ENCODE data around the gene PSMA4.
"Not testable (repeated sequence)": the region's sequence is repeated elsewhere in the genome, so short reads cannot be mapped to it uniquely, and the experiment has no call there.

PSMA4 gene

DNA sequence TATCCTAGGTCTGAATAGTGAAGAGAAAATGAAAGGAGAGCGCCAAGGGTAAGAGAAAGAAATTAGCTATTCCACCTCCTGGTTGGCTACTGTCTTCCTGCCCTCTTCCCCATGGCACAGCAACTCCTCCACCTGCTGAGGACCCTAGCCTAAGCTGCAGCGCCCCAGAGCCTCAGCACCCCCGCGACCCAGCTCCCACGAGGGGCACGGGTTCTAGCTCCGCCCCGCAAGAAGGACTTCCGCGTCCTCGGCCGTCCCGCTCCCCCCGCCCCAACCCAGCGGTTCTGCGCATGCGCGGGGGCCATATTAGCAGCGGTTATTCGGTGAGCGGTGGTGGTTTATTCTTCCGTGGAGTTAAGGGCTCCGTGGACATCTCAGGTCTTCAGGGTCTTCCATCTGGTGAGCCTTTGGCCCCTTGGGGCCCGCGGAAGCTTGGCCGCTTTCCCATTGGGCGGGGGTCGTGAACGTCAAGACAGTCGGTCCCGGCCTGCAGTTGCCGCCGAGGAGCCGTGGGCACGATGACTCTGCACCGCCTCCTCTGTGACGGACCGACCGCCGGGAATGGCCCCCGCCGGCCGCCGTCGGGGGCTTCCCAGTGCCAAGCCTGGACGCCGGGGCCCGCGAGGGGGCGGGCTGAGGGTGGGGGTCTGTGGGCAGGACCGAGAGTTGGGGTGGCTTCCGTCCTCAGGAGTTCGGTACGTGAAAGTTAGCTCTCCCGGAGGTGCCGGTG lies at the start of gene PSMA4:
PSMA4 (plus strand) TSS at position 304 of the 730 bp plus-strand sequence. CDS start 1,484 bp downstream, outside the sequence.
- DNase-seq (ENCODE audit: low read depth, low spot score) = peak; percentile 94

- DNase-seq (ENCODE audit: low read depth, low spot score) = no peak
Observed at GRCh38 chr15:78492872-78493271, 47.4 kb upstream of the PSMA4 start.

DNA sequence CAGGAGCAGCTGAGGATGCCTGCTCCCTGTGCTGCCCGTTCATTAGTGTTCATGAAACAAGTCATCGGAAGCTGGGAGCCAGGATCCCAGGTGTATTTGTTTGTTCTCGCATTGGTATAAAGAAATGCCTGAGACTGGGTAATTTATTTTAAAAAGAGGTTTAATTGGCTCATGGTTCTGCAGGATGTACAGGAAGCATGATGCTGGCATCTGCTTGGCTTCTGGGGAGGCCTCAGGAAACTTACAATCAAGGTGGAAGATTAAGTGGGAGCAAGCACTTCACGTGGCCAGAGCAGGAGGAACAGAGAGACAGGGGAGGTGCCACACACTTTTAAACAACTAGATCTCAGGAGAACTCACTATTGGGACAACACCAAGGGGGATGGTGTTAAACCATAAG lies 38.4 kb upstream of the PSMA4 start:
- DNase-seq (ENCODE audit: low read depth, low spot score) = no peak

DNA sequence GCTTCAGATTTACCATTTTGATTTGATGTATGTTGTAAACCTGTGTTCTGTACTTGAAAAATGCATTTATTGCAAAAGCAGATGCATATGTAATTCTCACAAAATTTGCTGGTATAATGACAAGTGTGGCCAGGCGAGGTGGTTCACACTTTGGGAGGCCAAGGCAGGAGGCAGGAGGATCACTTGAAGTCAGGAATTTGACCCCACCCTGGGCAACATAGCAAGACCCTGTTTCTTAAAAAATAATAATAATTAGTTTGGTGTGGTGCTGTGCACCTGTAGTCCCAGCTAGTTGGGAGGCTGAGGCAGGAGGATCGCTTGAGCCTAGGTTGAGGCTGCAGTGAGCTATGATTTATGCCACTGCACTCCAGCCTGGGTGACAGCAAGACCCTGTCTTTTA lies 37.6 kb upstream of the PSMA4 start:
- no peak for DNase-seq (ENCODE audit: low read depth, low spot score)

- DNase-seq (ENCODE audit: low read depth, low spot score) = peak; percentile 99
Observed at GRCh38 chr15:78506971-78507830, 33.0 kb upstream of the PSMA4 start, which contains the start of gene HYKK. HYKK (plus strand) TSS chr15:78507577; CDS start chr15:78513089, 5,512 bp downstream.

DNA sequence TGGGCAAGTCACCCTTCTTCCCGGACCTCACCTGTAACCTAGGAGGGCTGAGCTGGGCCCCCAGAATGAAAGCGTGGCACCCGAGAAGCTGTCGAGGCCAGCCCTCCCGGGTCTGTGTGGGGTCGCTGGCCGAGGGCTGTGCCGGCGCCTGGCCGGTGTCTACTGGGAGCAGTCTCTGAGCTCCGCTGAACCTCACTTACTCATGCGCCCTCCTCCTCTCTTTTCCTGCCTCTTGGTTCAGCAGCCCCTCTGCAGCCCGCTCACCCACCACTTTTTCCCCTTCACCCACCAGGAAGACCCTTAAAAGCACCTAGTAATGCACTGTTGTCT lies 32.4 kb upstream of the PSMA4 start:
- DNase-seq (ENCODE audit: low read depth, low spot score) = no peak

DNA sequence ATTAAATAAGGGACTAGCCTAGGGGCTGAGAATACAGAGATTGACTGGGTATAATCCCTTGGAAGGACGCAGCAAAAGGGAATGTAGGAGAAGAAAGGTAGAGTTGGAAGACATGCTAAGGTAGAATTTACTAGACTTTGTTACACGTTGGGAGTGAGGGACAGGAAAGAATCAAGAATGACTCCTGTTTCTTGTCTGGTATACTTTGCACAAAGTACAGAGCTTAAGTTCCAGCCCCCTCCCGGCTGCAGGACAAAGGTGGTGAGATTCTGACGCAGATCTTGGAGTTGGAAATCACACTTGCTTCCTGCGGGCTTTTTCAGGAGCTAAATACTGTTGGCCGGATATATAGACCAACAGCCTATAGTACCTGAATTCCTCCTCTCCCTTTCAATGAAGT lies 32.0 kb upstream of the PSMA4 start:
- no peak for DNase-seq (ENCODE audit: low read depth, low spot score)

DNA sequence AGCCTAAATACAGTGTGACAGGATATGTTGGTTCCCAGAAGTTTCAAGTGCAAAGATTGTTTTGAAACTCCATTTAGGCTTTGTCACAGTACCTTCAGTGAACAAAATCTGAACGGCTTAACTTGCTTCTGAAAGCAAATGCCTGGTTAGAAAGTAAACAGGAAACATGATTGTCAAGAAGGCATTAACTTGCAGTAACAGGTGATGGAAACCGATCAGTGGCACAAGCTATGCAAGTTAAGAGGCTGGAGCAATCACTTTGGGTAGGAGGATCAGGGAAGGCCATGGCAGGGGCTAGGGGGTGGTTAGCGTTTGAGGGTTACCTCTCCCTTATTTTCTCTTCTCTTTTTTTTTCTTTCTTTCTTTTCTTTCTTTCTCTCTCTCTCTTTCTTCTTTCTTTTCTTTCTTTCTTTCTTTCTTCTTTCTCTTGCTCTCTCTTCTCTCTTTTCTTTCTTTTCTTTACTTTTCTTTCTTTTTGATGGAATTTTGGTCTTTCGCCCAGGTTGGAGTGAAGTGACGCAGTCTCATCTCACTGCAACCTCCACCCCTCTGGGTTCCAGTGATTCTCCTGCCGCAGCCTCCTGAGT lies 30.4 kb upstream of the PSMA4 start:
- DNase-seq (ENCODE audit: low read depth, low spot score) = no peak

DNA sequence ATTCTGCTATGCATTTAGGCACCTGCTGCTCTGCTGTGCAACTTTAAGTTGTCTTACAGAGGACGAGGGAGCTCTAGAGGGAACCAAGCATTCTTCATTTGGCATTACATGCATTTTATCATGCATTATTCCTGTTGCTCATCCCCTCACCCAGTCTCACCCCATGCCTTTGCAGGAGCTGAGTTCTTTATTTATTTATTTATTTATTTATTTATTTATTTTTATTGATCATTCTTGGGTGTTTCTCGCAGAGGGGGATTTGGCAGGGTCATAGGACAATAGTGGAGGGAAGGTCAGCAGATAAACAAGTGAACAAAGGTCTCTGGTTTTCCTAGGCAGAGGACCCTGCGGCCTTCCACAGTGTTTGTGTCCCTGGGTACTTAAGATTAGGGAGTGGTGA lies 20.2 kb upstream of the PSMA4 start:
- DNase-seq (ENCODE audit: low read depth, low spot score) = not testable (repeated sequence)

- no peak for DNase-seq (ENCODE audit: low read depth, low spot score)
Observed at GRCh38 chr15:78524230-78524629, 16.0 kb upstream of the PSMA4 start.

- DNase-seq (ENCODE audit: low read depth, low spot score) = no peak
Observed at GRCh38 chr15:78527325-78527724, 12.9 kb upstream of the PSMA4 start.

DNA sequence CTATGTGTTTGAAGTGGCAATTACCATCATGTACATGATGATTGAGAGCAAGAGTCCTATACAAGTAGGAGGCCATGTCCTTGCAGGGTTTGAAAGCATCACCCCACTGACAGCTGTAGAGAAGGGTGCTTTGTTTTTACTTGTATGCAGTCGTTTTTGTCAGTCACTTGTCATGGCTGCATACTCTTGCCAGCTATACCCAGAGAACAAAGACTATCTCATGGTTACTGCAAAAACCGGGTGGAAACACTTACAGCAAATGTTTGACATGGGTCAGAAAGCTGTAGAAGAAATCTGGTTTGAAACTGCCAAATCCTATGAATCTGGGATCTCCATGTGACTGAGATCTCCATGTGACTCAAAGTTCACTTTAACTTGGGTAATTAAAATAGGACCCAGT lies 6.9 kb upstream of the PSMA4 start:
- DNase-seq (ENCODE audit: low read depth, low spot score) = no peak

DNA sequence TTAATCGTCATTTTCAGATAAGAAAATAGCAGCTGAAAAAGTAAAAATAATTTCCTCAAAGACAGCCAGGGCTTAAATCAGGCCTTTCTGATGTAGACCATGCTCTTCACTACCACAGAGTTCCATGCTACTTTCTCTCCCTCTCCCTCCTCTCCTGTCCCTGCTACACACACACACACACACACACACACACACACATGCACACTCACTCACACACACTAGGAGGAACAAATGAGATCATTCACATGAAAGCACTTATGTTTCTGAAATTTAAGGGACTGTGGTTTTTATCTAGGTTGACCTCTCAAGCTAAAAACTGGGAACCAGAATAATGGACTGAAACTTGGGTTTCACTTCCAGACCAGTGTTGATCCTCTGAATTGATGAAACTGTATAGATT lies 4.1 kb upstream of the PSMA4 start:
- peak; percentile 5 for DNase-seq (ENCODE audit: low read depth, low spot score)

- DNase-seq (ENCODE audit: low read depth, low spot score) = no peak
Observed at GRCh38 chr15:78537266-78537905, 2.9 kb upstream of the PSMA4 start.

DNA sequence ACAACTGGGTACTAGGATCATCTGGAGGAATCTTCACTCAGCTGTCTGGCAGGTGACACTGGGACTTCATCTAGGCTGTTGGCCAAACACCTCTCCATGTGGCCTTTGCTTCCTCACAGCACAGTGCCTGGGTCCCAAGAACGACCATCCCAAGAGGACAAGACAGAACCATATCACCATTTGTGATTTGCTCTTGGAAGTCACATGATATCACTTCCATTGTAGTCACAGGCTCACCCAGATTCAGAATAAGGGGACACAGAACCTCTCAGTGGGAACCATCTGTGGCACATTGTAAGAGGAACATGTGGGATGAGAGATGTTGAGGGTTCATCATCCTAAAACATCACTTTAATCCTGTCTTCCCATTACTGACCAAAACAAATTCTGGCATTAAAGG lies 1.9 kb upstream of the PSMA4 start:
- DNase-seq (ENCODE audit: low read depth, low spot score) = no peak

- DNase-seq (ENCODE audit: low read depth, low spot score) = not testable (repeated sequence)
Observed at GRCh38 chr15:78539464-78540140, 642 bp upstream of the PSMA4 start.

GRCh38 chr15:78540871-78541743 lies 863 bp downstream of the PSMA4 start:
- DNase-seq (ENCODE audit: low read depth, low spot score) = peak; percentile 26

DNA sequence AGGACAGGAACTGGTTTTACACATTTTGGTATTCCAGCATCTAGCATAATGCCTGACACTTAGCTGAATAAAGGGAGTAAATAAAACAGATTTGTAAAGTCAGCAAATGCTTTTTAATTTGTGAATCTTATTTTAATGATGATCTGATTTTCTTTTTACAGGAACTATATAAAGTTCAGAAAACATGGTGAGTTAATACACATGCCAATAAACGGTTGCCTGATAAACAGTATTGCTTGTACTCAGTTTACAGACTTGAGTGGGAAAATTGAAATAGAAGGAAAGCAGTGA lies 1.4 kb downstream of the PSMA4 start:
- DNase-seq (ENCODE audit: low read depth, low spot score) = no peak

DNA sequence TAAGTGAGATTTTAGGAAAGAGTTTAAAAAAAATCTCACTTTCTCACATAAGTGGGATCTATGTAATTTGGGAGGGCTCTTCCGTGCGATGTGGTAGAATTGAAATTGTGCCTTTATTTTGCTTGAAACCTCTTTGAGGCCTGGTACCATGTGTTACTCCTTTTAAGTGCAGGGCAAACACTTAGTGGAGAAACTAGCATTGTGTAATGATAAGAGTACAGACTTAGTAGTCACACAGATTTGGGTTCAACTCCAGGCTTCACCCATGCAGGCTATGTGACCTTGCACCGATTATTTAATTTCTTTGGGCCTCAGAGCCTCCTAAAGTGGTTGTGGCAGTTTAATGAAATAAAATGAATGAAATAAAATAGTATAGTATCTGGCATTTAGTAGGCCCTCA lies 2.4 kb downstream of the PSMA4 start:
- DNase-seq (ENCODE audit: low read depth, low spot score) = no peak

- no peak for DNase-seq (ENCODE audit: low read depth, low spot score)
Observed at GRCh38 chr15:78550194-78550593, 9.9 kb downstream of the PSMA4 start.

DNA sequence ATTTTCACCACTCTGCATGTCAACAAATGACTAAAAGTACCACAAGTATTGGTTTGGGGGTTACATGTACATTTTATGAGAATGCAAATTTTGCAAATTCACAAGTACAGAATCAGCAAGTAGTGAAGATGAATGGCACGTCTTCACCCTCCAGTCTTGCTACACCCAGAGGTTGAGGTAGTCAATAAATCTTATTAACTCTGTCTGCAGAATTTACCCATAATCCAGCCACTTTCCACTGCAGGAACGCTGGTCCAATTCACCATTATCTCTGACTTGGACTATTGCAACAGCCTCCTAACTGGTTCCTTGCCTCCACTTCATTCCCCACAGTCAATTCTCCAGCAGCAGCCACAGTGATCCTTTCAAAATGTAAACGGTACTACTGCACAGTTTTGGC lies 10.6 kb downstream of the PSMA4 start:
- no peak for DNase-seq (ENCODE audit: low read depth, low spot score)

Data from astrocyte of the hippocampus (primary cell).